HUES48 (cell line): ENCODE data around the gene SEMA4D.

Experiments
- H3K27ac ChIP-seq: one replicate; pipeline ENCODE4 v1.7.0; 2013; ENCODE audit warnings: low read depth, low read length, inconsistent platforms
- H3K27me3 ChIP-seq: 2 replicates; pipeline ENCODE4 v1.6.1; 2013; ENCODE audit warnings: mild to moderate bottlenecking, low read length; ENCODE audit not compliant: control insufficient read depth, insufficient read depth
- H3K36me3 ChIP-seq: 2 replicates; pipeline ENCODE4 v1.6.1; 2013; ENCODE audit warnings: low read length; ENCODE audit not compliant: control insufficient read depth, insufficient read depth
- H3K4me1 ChIP-seq: 2 replicates; pipeline ENCODE4 v1.6.1; 2013; ENCODE audit warnings: mild to moderate bottlenecking, low read length; ENCODE audit not compliant: control insufficient read depth, insufficient read depth
- H3K4me3 ChIP-seq: 2 replicates; pipeline ENCODE4 v1.5.1; 2013; ENCODE audit warnings: mild to moderate bottlenecking, low read depth, low read length
- H3K9ac ChIP-seq: 2 replicates; pipeline ENCODE4 v1.6.1; 2013; ENCODE audit warnings: mild to moderate bottlenecking, low read depth, low read length, moderate library complexity
- H3K9me3 ChIP-seq: 2 replicates; pipeline ENCODE4 v1.6.1; 2013; ENCODE audit warnings: low read length; ENCODE audit not compliant: control insufficient read depth, insufficient read depth

The SEMA4D gene

DNA sequence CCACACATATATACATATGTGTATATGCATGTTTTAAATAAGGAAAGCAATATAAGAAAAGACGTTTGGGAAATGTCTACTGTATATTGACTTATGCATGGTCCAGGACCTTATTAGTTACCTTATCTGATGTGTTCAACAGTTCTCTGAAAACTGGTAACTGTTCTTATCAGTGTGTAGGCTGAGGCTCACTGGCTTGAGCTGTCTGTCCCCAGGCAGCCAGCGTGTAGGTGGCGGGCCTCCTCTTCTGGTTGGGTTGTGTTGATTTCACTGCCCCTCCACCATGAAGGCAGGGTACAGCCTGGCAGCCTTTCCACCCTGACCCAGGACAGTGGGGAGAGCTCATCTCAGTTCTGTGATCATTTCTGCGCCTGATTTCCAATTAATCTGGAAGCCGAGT lies 38.7 kb upstream of the SEMA4D start:
- Histone ChIP-seq H3K27ac (no peak overlapping the region), H3K4me3 (no peak overlapping the region), H3K27me3 (no peaks in the 10 kb centered on the region), H3K9me3 (no peaks in the 10 kb centered on the region), H3K36me3 (no peaks in the 10 kb centered on the region), H3K9ac (no peak overlapping the region), H3K4me1 (no peaks in the 10 kb centered on the region)

- Histone ChIP-seq H3K27me3 (no peaks in the 10 kb centered on the region), H3K4me1 (no peaks in the 10 kb centered on the region), H3K9me3 (no peaks in the 10 kb centered on the region), H3K9ac (no peak overlapping the region), H3K4me3 (no peak overlapping the region), H3K27ac (no peak overlapping the region), H3K36me3 (no peaks in the 10 kb centered on the region)
Observed at GRCh38 chr9:89536145-89536574, 38.2 kb upstream of the SEMA4D start.

DNA sequence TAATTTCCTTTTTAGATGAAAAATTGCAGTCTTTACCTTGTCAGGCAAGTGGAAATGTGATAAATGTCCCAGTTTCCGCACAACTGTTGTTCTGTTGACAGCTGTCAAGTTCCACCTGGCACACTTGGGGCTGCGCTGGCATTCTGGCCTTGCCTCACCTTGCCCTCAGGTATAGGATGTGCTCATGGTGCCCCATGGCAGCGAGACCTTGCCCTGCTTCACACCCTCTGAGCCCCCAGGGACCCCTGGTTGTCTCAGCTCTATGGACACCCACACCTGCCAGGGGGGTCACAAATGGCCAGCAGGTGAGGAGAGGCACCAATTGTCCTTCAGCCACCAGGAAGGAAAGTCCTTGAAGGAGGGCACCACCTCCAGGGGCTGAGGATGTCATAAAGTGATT lies 37.5 kb upstream of the SEMA4D start:
- H3K4me1 ChIP-seq: no peaks in the 10 kb centered on the region
- H3K27ac ChIP-seq: no peak overlapping the region
- no peak overlapping the region for H3K9ac ChIP-seq
- H3K27me3 ChIP-seq: no peaks in the 10 kb centered on the region
- no peak overlapping the region for H3K4me3 ChIP-seq
- no peaks in the 10 kb centered on the region for H3K36me3 ChIP-seq
- 0 out of 2 replicates have a peak, but pooled peaks cover 4% of the 10 kb centered on the region for H3K9me3 ChIP-seq

- H3K4me3 ChIP-seq: no peak overlapping the region
- H3K9ac ChIP-seq: no peak overlapping the region
- no peaks in the 10 kb centered on the region for H3K4me1 ChIP-seq
- no peaks in the 10 kb centered on the region for H3K36me3 ChIP-seq
- no peaks in the 10 kb centered on the region for H3K27me3 ChIP-seq
- H3K9me3 ChIP-seq: 0 out of 2 replicates have a peak, but pooled peaks cover 4% of the 10 kb centered on the region
- no peak overlapping the region for H3K27ac ChIP-seq
Observed at GRCh38 chr9:89534515-89535287, 36.8 kb upstream of the SEMA4D start.

DNA sequence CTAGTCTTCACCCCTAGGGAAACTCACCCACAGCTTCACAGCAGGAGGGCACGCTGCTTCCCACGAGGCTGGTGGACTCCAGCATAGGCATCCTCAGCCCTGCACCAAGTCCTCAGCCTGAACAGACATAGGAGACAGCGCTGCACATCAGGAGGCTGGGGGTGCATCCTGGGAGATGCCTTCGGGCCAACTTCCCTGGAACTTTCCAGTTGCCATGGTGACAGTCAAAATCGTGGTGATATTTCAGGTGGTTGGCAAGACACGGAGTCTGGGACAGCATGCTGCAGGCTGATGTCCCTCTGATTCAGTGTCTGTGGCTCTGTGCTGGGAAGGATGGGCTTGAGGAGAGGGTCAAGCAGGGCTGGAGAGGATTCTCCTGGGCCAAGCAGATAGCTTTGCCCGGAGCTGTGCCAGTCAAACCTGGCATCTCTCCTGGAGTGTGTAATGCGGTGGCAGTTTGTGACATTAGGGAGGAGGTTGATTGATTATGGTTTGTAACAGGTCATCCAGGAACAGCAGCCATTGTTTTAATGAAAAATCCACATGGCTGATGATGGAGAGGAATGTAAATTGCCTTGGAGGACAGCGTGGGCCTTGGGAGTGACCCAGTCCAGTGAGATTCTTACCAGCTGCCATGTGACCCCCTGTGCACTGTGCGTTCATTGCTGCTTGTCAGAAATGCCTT lies 35.6 kb upstream of the SEMA4D start:
- Histone ChIP-seq H3K27ac (no peak overlapping the region), H3K4me1 (no peaks in the 10 kb centered on the region), H3K36me3 (no peaks in the 10 kb centered on the region), H3K9me3 (0 out of 2 replicates have a peak, but pooled peaks cover 4% of the 10 kb centered on the region), H3K4me3 (no peak overlapping the region), H3K9ac (no peak overlapping the region), H3K27me3 (no peaks in the 10 kb centered on the region)

DNA sequence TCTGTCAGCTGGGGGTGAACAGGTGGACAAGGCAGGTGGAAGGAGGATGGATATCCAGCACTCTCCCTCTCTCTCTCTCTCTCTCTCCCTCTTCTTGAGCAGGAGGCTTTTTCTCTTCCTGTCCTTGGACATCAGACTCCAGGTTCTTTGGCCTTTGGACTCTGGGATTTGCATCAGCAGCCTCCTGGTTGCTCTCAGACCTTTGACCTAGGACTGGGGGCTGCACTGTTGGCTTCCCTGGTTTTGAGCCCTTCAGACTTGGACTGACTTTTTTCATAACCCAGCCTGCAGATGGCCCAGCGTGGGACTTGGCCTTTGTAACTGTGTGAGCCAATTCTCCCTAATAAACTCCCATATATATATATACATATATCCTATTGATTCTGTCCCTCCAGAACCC lies 35.0 kb upstream of the SEMA4D start:
- Histone ChIP-seq H3K4me3 (no peak overlapping the region), H3K9ac (no peak overlapping the region), H3K9me3 (0 out of 2 replicates have a peak, but pooled peaks cover 4% of the 10 kb centered on the region), H3K4me1 (no peaks in the 10 kb centered on the region), H3K27me3 (no peaks in the 10 kb centered on the region), H3K36me3 (no peaks in the 10 kb centered on the region), H3K27ac (no peak overlapping the region)

DNA sequence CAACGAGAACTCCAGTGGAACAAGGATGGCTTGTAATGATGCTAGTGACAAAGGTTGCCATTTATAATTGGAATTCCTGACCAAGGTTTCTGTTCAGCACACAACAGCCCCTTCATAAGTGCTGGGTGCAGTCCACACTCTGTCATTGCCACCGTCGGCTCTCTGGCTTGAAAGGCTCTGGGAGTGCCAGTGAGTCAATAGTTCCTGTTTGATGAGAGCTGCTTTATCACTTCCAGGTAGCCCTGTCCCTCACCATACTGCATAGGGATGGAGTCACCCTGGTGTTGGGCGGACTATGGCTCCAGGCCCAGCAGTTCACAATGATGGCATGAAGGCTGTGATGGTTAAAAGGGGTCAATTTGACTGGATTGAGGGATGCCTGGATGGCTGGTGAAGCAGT lies 34.6 kb upstream of the SEMA4D start:
- H3K36me3 ChIP-seq: no peaks in the 10 kb centered on the region
- 0 out of 2 replicates have a peak, but pooled peaks cover 4% of the 10 kb centered on the region for H3K9me3 ChIP-seq
- no peaks in the 10 kb centered on the region for H3K4me1 ChIP-seq
- no peak overlapping the region for H3K9ac ChIP-seq
- H3K4me3 ChIP-seq: no peak overlapping the region
- no peaks in the 10 kb centered on the region for H3K27me3 ChIP-seq
- H3K27ac ChIP-seq: no peak overlapping the region

DNA sequence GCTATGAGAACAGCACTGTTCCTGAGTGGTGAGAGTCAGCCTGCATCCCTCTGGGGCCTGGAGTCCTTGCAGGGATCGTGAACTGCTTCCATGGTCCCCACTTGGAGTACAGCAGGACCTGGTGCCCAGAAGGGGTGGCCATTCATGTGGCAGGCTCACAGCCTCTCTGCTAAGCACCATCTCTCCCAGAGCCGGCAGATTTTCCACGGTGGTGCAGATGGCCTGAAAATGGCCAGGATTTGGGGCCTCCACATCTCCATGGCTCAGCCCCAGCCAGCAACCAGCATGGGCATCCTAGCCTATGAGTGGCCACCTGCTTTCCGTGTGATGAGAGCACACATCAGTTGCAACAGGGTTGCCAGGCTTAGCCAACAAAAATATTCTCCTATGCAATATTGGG lies 33.9 kb upstream of the SEMA4D start:
- no peak overlapping the region for H3K9ac ChIP-seq
- no peaks in the 10 kb centered on the region for H3K4me1 ChIP-seq

GRCh38 chr9:89530726-89531125 lies 32.8 kb upstream of the SEMA4D start:
- Histone ChIP-seq H3K36me3 (no peaks in the 10 kb centered on the region), H3K9me3 (0 out of 2 replicates have a peak, but pooled peaks cover 4% of the 10 kb centered on the region), H3K9ac (no peak overlapping the region), H3K4me3 (no peak overlapping the region), H3K27ac (no peak overlapping the region), H3K27me3 (no peaks in the 10 kb centered on the region), H3K4me1 (no peaks in the 10 kb centered on the region)

More for the DNA sequence above, 33.9 kb upstream of the SEMA4D start:
- Histone ChIP-seq H3K27me3 (no peaks in the 10 kb centered on the region), H3K36me3 (no peaks in the 10 kb centered on the region), H3K4me3 (no peak overlapping the region), H3K27ac (no peak overlapping the region), H3K9me3 (0 out of 2 replicates have a peak, but pooled peaks cover 4% of the 10 kb centered on the region)

- H3K36me3 ChIP-seq: no peaks in the 10 kb centered on the region
- no peaks in the 10 kb centered on the region for H3K4me1 ChIP-seq
- H3K27me3 ChIP-seq: no peaks in the 10 kb centered on the region
- H3K27ac ChIP-seq: no peak overlapping the region
- no peak overlapping the region for H3K9ac ChIP-seq
- 0 out of 2 replicates have a peak, but pooled peaks cover 4% of the 10 kb centered on the region for H3K9me3 ChIP-seq
- no peak overlapping the region for H3K4me3 ChIP-seq
Observed at GRCh38 chr9:89529243-89530035, 31.5 kb upstream of the SEMA4D start.
